H1 (cell line): ENCODE measurements around the gene CCAR1. TPM values are rescaled to one million over a fixed set of nuclear protein-coding genes. Genes with fewer than 3 reads are reported as not detected.

Experiments
- CREB1 ChIP-seq: IDR thresholded peaks from 2 replicates; pipeline ENCODE4 v1.6.1; 2012; ENCODE audit warnings: inconsistent platforms
- JUND ChIP-seq: IDR thresholded peaks from 2 replicates; pipeline ENCODE4 v1.6.1; 2011; ENCODE audit warnings: mild to moderate bottlenecking, improper control_type of control experiment, low read length
- MAFK ChIP-seq: IDR thresholded peaks from 2 replicates; pipeline ENCODE4 v1.6.1; 2012; ENCODE audit warnings: low read depth, mild to moderate bottlenecking, improper control_type of control experiment, low read length
- YY1 ChIP-seq: IDR thresholded peaks from 2 replicates; pipeline ENCODE4 v1.6.1; 2011; ENCODE audit warnings: low read depth, mild to moderate bottlenecking, low read length
- polyA plus RNA-seq, 7 experiments: library from polyadenylated mRNA; depleted of rRNA in 3 of 7; stranded (reverse) in 5 of 7; unstranded in 2 of 7; fragments of >200 nt in 5 of 7; fragments of 200-250 nt in 2 of 7; gene quantifications; 1 replicate in 5 of 7; 2 replicates in 1 of 7; 4 replicates in 1 of 7; pipeline versions ENCODE4 v1.2.1 to v1.2.3, GENCODE V29; 2011 to 2013; ENCODE audit warnings: missing spikeins in 2 of 7, mixed read lengths in 2 of 7
- total RNA-seq: library from RNA; stranded (reverse); fragmentation: NEBNext Ultra II Directional; extraction: Animal tissue kit (Norgen Biotek cat#: 25700); gene quantifications from 2 replicates; pipeline ENCODE4 v1.2.1, GENCODE V29; 2021
- TF ChIP-seq, protein P1 (sequence below): IDR thresholded peaks from 2 replicates; pipeline ENCODE4 v1.6.1; 2011; ENCODE audit warnings: low read length, improper control_type of control experiment

CCAR1 gene
- total and polyA plus RNA-seq, 2 of the 8 experiments (the other 6 are each of a cell fraction or from before 2014, with no cell fraction given): 91.6 to 111 TPM

- TF ChIP-seq, protein P1, sequence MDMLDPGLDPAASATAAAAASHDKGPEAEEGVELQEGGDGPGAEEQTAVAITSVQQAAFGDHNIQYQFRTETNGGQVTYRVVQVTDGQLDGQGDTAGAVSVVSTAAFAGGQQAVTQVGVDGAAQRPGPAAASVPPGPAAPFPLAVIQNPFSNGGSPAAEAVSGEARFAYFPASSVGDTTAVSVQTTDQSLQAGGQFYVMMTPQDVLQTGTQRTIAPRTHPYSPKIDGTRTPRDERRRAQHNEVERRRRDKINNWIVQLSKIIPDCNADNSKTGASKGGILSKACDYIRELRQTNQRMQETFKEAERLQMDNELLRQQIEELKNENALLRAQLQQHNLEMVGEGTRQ: no peak
- no peak for TF ChIP-seq MAFK
- TF ChIP-seq JUND: no peak
- TF ChIP-seq CREB1: no peak
- no peak for TF ChIP-seq YY1
- TF ChIP-seq, all 59 proteins: peak for 0
Measured at GRCh38 chr10:68732651-68733050, 11.6 kb downstream of the CCAR1 start (continued).
